Activated CD8-positive, alpha-beta T cell treated with anti-CD3 and anti-CD28 coated beads, Interleukin-2, amount 10 ng/mL, durations not matched to agents 7 days and 5 days (primary cell): ENCODE measurements around the gene CRISPLD2. TPM values are rescaled to one million over a fixed set of nuclear protein-coding genes. Genes with fewer than 3 reads are reported as not detected.

Experiments
- ATAC-seq: fragments of 150-1000 bp; cut with Tn5 transposase; one replicate; pipeline ENCODE4 v1.10.0; 2021; ENCODE audit warnings: moderate library complexity
- CTCF ChIA-PET: fragments of 350-600 bp; sonication (Branson Sonifier 250); formaldehyde crosslinking; loops from one replicate; lab custom pipeline; 2021; ENCODE audit warnings: antibody characterized with exemption; lab: Charles Lee
- POLR2A ChIA-PET: fragments of 350-600 bp; sonication (Branson Sonifier 250); formaldehyde crosslinking; loops from one replicate; lab custom pipeline; 2021; ENCODE audit warnings: antibody characterized with exemption; lab: Charles Lee
- DNase-seq: peaks from one replicate; pipeline ENCODE4 v3.0.0-alpha.2; 2020
- H3K27ac Mint-ChIP-seq: one replicate; pipeline ENCODE4 v1.8.0; 2021; ENCODE audit warnings: mild to moderate bottlenecking, mixed read lengths
- H3K27me3 Mint-ChIP-seq: one replicate; pipeline ENCODE4 v1.8.0; 2021; ENCODE audit warnings: low read depth, mixed read lengths
- H3K36me3 Mint-ChIP-seq: one replicate; pipeline ENCODE4 v1.8.0; 2021; ENCODE audit warnings: low read depth, mixed read lengths
- H3K4me1 Mint-ChIP-seq: one replicate; pipeline ENCODE4 v1.8.0; 2021; ENCODE audit warnings: low read depth, mixed read lengths
- H3K4me3 Mint-ChIP-seq: one replicate; pipeline ENCODE4 v1.8.0; 2021; ENCODE audit warnings: mild to moderate bottlenecking, mixed read lengths
- H3K9me3 Mint-ChIP-seq: one replicate; pipeline ENCODE4 v1.8.0; 2022; ENCODE audit warnings: mixed read lengths; ENCODE audit not compliant: insufficient read depth
- total RNA-seq, 2 experiments: library from RNA; stranded (reverse); gene quantifications; one replicate each; pipeline ENCODE4 v1.2.3, GENCODE V29; 2021

Gene CRISPLD2
- total RNA-seq, 2 experiments from 2014 or later = not detected

GRCh38 chr16:84787263-84787622 lies 32.5 kb upstream of the CRISPLD2 start:
- no peaks in the 10 kb centered on the region for H3K27me3 Mint-ChIP-seq
- no peak overlapping the region for H3K4me3 Mint-ChIP-seq

GRCh38 chr16:84788920-84789391 lies 30.8 kb upstream of the CRISPLD2 start:
- H3K36me3 Mint-ChIP-seq = no peaks in the 10 kb centered on the region
- no peak overlapping the region for H3K4me3 Mint-ChIP-seq
- H3K9me3 Mint-ChIP-seq = no peaks in the 10 kb centered on the region
- ChIA-PET POLR2A (interaction anchor here (0.6 kb wide), 1 partner anchor 536 kb away, joined by 3 read pairs; no protein-coding TSS in a partner anchor), CTCF (interaction anchor here (1.4 kb wide), 1 partner anchor 35 kb away, joined by 4 read pairs; no protein-coding TSS in a partner anchor)
- no peak overlapping the region for H3K27ac Mint-ChIP-seq
- H3K27me3 Mint-ChIP-seq = no peaks in the 10 kb centered on the region
- no peak for DNase-seq
- ATAC-seq = no peak
- no peaks in the 10 kb centered on the region for H3K4me1 Mint-ChIP-seq

More at GRCh38 chr16:84787263-84787622, 32.5 kb upstream of the CRISPLD2 start:
- ChIA-PET POLR2A (no interaction called here), CTCF (interaction anchor here (1.2 kb wide), 1 partner anchor 49 kb away, joined by 3 read pairs; no protein-coding TSS in a partner anchor)
- no peaks in the 10 kb centered on the region for H3K9me3 Mint-ChIP-seq
- no peak for ATAC-seq
- no peaks in the 10 kb centered on the region for H3K4me1 Mint-ChIP-seq
- H3K27ac Mint-ChIP-seq = no peak overlapping the region
- no peak for DNase-seq
- no peaks in the 10 kb centered on the region for H3K36me3 Mint-ChIP-seq

- CTCF ChIA-PET = interaction anchor here (1.4 kb wide), 1 partner anchor 36 kb away, joined by 4 read pairs; no protein-coding TSS in a partner anchor
- Mint-ChIP-seq H3K4me1 (no peaks in the 10 kb centered on the region), H3K4me3 (no peak overlapping the region), H3K36me3 (no peaks in the 10 kb centered on the region), H3K27me3 (no peaks in the 10 kb centered on the region), H3K27ac (no peak overlapping the region), H3K9me3 (no peaks in the 10 kb centered on the region)
- no peak for ATAC-seq
- DNase-seq = no peak
- POLR2A ChIA-PET = interaction anchor here (0.6 kb wide), 1 partner anchor 536 kb away, joined by 3 read pairs; no protein-coding TSS in a partner anchor
These were observed 30.4 kb upstream of the CRISPLD2 start for GRCh38 chr16:84789431-84789830.

DNA sequence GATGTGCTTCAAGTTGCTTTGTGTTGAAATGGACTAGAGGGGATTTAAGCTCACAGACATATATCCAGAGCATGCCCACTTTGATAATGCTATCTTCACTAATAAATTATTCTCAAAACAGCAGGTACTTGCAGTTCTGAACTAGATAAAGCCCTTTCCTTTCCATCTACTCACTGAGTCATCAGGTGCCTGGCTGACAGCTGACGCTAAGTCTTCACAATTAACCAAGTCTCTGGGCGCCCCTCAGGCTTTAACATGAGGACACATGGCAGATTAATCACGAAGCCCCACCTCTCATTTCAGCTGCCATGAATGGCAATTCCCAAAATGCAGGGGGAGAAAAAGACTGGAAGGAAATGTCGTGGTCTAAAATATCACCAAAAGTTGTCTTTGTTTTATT lies 29.5 kb upstream of the CRISPLD2 start:
- CTCF ChIA-PET = interaction anchor here (1.1 kb wide), 1 partner anchor 280 kb away, joined by 3 read pairs; no protein-coding TSS in a partner anchor
- H3K36me3 Mint-ChIP-seq = no peaks in the 10 kb centered on the region
- H3K4me1 Mint-ChIP-seq = no peaks in the 10 kb centered on the region
- H3K4me3 Mint-ChIP-seq = no peak overlapping the region
- no peak overlapping the region for H3K27ac Mint-ChIP-seq
- H3K9me3 Mint-ChIP-seq = no peaks in the 10 kb centered on the region
- POLR2A ChIA-PET = no interaction called here
- DNase-seq (no peak), ATAC-seq (no peak)
- no peaks in the 10 kb centered on the region for H3K27me3 Mint-ChIP-seq

DNA sequence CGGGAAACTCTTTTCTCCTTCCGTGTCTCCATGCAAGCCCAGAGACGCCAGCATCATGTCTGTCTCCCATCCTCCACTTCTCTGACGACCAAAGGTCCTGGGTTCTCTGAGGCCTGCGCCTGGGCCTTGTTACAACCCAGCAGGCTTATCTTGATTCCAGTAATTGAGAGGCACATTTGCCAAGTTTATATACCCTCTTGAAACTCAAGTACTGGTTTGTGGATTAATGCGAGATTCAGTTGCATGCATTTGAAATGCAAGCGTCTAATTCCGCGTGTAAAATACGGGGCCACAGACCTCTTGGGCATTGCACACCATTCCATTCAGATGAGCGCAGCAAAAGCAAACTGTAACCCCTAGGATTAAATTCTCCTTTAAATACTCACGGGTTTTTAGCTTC lies 28.7 kb upstream of the CRISPLD2 start:
- H3K4me3 Mint-ChIP-seq = no peak overlapping the region
- ChIA-PET CTCF (no interaction called here), POLR2A (no interaction called here)
- DNase-seq = no peak
- no peak overlapping the region for H3K27ac Mint-ChIP-seq
- no peaks in the 10 kb centered on the region for H3K4me1 Mint-ChIP-seq
- no peak for ATAC-seq
- no peaks in the 10 kb centered on the region for H3K9me3 Mint-ChIP-seq
- no peaks in the 10 kb centered on the region for H3K36me3 Mint-ChIP-seq
- H3K27me3 Mint-ChIP-seq = no peaks in the 10 kb centered on the region

DNA sequence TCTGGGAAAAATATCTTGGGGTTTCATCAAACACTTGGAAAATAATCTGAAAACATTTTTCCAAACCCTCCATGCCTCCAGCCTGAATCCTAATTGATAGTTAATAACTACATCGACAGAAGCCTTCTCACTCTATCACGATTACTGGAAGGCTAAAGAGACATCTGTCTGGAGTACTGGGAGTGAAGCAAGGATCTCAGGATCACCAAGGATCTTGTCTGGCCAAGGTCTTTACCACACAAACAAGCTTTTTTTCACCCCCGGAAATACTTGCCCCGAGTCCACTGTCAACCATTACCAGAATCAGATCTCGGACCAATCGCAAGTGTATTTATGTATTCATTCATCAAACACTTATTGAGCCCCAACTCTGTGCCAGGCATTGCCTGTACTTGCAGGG lies 28.3 kb upstream of the CRISPLD2 start:
- H3K4me1 Mint-ChIP-seq = no peaks in the 10 kb centered on the region
- no peak overlapping the region for H3K4me3 Mint-ChIP-seq
- H3K27ac Mint-ChIP-seq = no peak overlapping the region
- no peaks in the 10 kb centered on the region for H3K27me3 Mint-ChIP-seq
- POLR2A ChIA-PET = no interaction called here
- no peaks in the 10 kb centered on the region for H3K9me3 Mint-ChIP-seq
- no peak for ATAC-seq
- DNase-seq = no peak
- no peaks in the 10 kb centered on the region for H3K36me3 Mint-ChIP-seq
- CTCF ChIA-PET = no interaction called here

- ChIA-PET CTCF (interaction anchor here (1.1 kb wide), 1 partner anchor 38 kb away, joined by 3 read pairs; no protein-coding TSS in a partner anchor), POLR2A (no interaction called here)
- DNase-seq = no peak
- Mint-ChIP-seq H3K27ac (no peak overlapping the region), H3K4me1 (no peaks in the 10 kb centered on the region), H3K9me3 (no peaks in the 10 kb centered on the region), H3K36me3 (no peaks in the 10 kb centered on the region), H3K27me3 (no peaks in the 10 kb centered on the region), H3K4me3 (no peak overlapping the region)
- ATAC-seq = no peak
These were observed 25.6 kb upstream of the CRISPLD2 start for GRCh38 chr16:84794186-84794585.

DNA sequence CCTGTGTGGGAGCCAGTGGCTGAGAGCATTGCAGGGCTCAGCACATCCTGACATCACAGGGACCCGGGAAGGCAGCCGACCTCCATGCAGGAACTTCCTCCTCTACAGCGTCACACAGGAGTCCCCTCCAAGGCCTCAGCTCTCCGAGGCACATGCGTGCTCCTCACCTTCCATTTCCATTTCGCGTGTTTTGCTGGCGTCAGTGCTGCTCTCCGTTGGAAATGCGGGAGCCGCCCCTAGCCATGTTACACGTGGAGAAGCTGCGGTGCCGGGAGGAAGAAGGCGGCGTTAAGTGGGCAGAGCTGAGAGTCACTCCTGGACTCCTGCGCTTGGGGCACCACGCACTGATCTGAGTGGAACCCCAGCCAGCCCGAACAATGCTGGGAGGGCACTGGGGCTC lies 25.2 kb upstream of the CRISPLD2 start:
- H3K9me3 Mint-ChIP-seq = no peaks in the 10 kb centered on the region
- ATAC-seq (no peak), DNase-seq (no peak)
- H3K4me1 Mint-ChIP-seq = no peaks in the 10 kb centered on the region
- ChIA-PET POLR2A (no interaction called here), CTCF (interaction anchor here (0.6 kb wide), 1 partner anchor 55 kb away, joined by 4 read pairs; no protein-coding TSS in a partner anchor)
- H3K36me3 Mint-ChIP-seq = no peaks in the 10 kb centered on the region
- no peaks in the 10 kb centered on the region for H3K27me3 Mint-ChIP-seq
- H3K27ac Mint-ChIP-seq = no peak overlapping the region
- H3K4me3 Mint-ChIP-seq = no peak overlapping the region

DNA sequence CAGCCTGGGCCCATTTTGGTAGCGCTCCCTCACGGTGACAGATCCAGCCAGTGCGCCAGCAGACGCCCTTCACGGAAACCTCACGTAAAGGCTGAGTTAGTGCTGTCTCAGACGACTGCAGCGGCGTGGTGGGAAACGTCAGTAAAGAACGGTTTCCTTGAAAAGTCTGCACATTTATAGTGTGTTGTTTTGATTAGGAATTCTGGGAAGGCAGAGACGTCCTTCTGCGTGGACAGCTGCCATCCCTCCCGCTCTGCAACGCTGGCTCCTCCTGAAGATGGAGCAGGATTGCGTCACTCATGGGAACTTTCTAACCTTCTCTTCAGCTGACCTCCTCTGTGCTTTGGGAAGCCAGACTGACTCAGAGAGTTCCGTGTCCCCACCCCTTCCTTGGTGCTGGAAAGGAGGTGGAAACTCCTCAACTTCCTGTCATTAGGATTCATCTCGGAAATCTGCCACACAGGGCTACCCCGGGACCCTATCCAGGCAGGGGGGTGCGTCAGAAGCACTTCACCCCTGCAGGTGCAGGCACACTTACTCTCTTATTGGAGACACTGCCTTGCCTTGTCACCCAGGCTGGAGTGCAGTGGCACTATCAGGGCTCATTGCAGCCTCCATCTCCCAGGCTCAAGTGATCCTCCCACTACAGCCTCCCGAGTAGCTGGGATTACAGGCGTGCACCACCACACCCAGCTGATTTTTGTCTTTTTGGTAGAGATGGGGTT lies 24.3 kb upstream of the CRISPLD2 start:
- no peaks in the 10 kb centered on the region for H3K27me3 Mint-ChIP-seq
- no peak overlapping the region for H3K4me3 Mint-ChIP-seq
- ATAC-seq (no peak), DNase-seq (no peak)
- CTCF ChIA-PET = no interaction called here
- POLR2A ChIA-PET = no interaction called here
- H3K36me3 Mint-ChIP-seq = no peaks in the 10 kb centered on the region
- no peaks in the 10 kb centered on the region for H3K4me1 Mint-ChIP-seq
- no peak overlapping the region for H3K27ac Mint-ChIP-seq
- H3K9me3 Mint-ChIP-seq = no peaks in the 10 kb centered on the region

DNA sequence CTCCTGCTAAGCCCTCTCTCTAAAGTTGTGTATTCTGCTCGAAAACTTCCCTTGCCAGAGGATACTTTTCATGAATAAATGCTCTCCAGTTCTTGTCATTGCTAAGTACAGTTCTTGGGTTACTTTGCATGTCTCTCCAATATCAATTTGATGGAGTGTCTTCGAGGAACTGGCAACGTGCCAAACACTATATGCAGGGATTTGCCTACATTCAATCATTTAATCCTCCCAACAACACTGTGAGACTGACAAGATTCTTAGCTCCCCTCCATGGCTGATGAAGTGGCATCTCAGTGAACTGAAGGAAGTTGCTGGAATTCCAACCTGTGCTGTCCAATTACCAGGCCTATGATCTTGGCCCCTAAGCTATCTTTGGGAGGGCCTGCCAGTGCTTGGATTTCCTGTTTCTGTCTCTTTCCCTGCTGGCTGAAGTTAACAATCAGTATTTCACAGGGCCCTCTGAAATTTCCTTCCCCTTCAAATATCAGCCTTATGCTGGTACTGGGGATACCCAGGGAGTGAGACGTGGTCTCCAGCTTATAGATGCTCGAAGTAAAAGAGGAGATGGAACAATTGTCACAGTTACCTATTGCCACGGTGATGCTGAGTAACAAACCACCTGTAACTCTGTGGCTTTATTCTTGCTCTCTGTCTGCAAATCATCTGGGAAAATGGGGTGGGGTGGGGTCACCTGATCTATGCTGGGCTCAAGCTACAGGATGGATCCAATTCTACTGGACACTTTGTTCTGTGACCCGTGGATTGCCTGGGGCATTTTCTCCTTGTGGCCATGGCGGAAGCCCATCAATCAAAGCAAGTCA lies 19.4 kb upstream of the CRISPLD2 start:
- H3K27ac Mint-ChIP-seq = no peak overlapping the region
- no peaks in the 10 kb centered on the region for H3K9me3 Mint-ChIP-seq
- H3K36me3 Mint-ChIP-seq = no peaks in the 10 kb centered on the region
- H3K4me1 Mint-ChIP-seq = peaks cover 2% of the 10 kb centered on the region
- no peak overlapping the region for H3K4me3 Mint-ChIP-seq
- ChIA-PET CTCF (no interaction called here), POLR2A (no interaction called here)
- DNase-seq (no peak), ATAC-seq (no peak)
- H3K27me3 Mint-ChIP-seq = no peaks in the 10 kb centered on the region

GRCh38 chr16:84803146-84803545 lies 16.6 kb upstream of the CRISPLD2 start:
- Mint-ChIP-seq H3K4me3 (no peak overlapping the region), H3K27ac (no peak overlapping the region), H3K9me3 (no peaks in the 10 kb centered on the region), H3K4me1 (peaks cover 13% of the 10 kb centered on the region), H3K27me3 (no peaks in the 10 kb centered on the region), H3K36me3 (no peaks in the 10 kb centered on the region)
- ATAC-seq = no peak
- ChIA-PET CTCF (no interaction called here), POLR2A (no interaction called here)
- DNase-seq = no peak

DNA sequence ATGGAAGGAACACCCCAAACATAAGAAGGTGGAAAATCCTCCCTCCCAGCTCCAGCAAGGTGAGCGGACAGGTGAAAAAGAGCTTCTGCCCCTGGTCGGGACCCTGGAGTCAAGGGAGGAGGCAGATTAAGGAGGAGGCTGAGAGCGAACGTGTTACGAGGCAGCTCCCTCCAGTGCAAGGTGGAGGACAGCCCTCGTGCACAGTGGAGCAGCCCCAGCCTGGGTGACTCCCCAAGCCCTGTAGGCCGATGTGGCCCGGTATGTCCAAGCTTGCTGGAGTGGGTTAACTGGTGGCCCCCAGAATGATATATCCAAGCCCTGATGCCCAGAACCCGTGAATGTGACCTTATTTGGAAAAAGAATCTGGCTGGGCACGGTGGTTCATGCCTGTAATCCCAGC lies 15.5 kb upstream of the CRISPLD2 start:
- POLR2A ChIA-PET = no interaction called here
- H3K27me3 Mint-ChIP-seq = no peaks in the 10 kb centered on the region
- no peaks in the 10 kb centered on the region for H3K9me3 Mint-ChIP-seq
- no peaks in the 10 kb centered on the region for H3K36me3 Mint-ChIP-seq
- peaks cover 13% of the 10 kb centered on the region for H3K4me1 Mint-ChIP-seq
- ATAC-seq (no peak), DNase-seq (no peak)
- no peak overlapping the region for H3K27ac Mint-ChIP-seq
- CTCF ChIA-PET = interaction anchor here (1.2 kb wide), 1 partner anchor 50 kb away, joined by 3 read pairs; no protein-coding TSS in a partner anchor
- no peak overlapping the region for H3K4me3 Mint-ChIP-seq
